OCI-LY1 (cell line): Measurements from ENCODE around the gene COQ5.
"Not testable (repeated sequence)": the region's sequence is repeated elsewhere in the genome, so short reads cannot be mapped to it uniquely, and the experiment has no call there.

Experiments
- H2AFZ ChIP-seq: fragments of 200-600 bp; sonication (generic), shearing (Covaris generic); 2 replicates; pipeline ENCODE4 v1.6.0; 2014; ENCODE audit warnings: antibody characterized with exemption, mild to moderate bottlenecking, low read length
- H3F3A ChIP-seq: fragments of 200-600 bp; sonication (generic), shearing (Covaris generic); 2 replicates; pipeline ENCODE4 v1.6.0; 2014; ENCODE audit warnings: mild to moderate bottlenecking, antibody characterized with exemption, low read length, moderate library complexity; ENCODE audit not compliant: insufficient read depth
- H3K27ac ChIP-seq: fragments of 200-600 bp; sonication (generic); 2 replicates; pipeline ENCODE4 v1.5.1; 2014; ENCODE audit warnings: low read length, mixed run types, mild to moderate bottlenecking, low read depth; ENCODE audit not compliant: poor library complexity, severe bottlenecking
- H3K27me3 ChIP-seq: fragments of 200-600 bp; sonication (generic); 2 replicates; pipeline ENCODE4 v1.6.0; 2014; ENCODE audit warnings: antibody characterized with exemption, mild to moderate bottlenecking, low read length, moderate library complexity; ENCODE audit not compliant: insufficient read depth
- H3K36me3 ChIP-seq: fragments of 200-600 bp; sonication (generic); 2 replicates; pipeline ENCODE4 v1.6.1; 2014; ENCODE audit warnings: mild to moderate bottlenecking, antibody characterized with exemption, low read length, moderate library complexity, mixed read lengths; ENCODE audit not compliant: insufficient read depth
- H3K4me1 ChIP-seq: fragments of 200-600 bp; sonication (generic); 2 replicates; pipeline ENCODE4 v1.5.1; 2014; ENCODE audit warnings: mild to moderate bottlenecking, low read length, moderate library complexity; ENCODE audit not compliant: insufficient read depth, severe bottlenecking
- H3K4me2 ChIP-seq: fragments of 200-600 bp; sonication (generic), shearing (Covaris generic); 2 replicates; pipeline ENCODE4 v1.6.1; 2014; ENCODE audit warnings: low read length
- H3K4me3 ChIP-seq: fragments of 200-600 bp; sonication (generic); 2 replicates; pipeline ENCODE4 v1.5.1; 2014; ENCODE audit warnings: low read length, low read depth, mild to moderate bottlenecking, mixed read lengths; ENCODE audit not compliant: poor library complexity, severe bottlenecking
- H3K79me2 ChIP-seq: fragments of 200-600 bp; shearing (Covaris generic); 2 replicates; pipeline ENCODE4 v1.6.1; 2016; ENCODE audit warnings: mixed run types, low read length, mixed read lengths; ENCODE audit not compliant: insufficient read depth
- H3K9ac ChIP-seq: fragments of 200-600 bp; sonication (generic), shearing (Covaris generic); 2 replicates; pipeline ENCODE4 v1.6.1; 2014; ENCODE audit warnings: mild to moderate bottlenecking, low read length, mixed read lengths
- H3K9me2 ChIP-seq: fragments of 200-600 bp; sonication (generic), shearing (Covaris generic); 2 replicates; pipeline ENCODE4 v1.6.1; 2014; ENCODE audit warnings: low read depth, mild to moderate bottlenecking, low read length, mixed read lengths
- H3K9me3 ChIP-seq: fragments of 200-600 bp; shearing (Covaris generic); 2 replicates; pipeline ENCODE4 v1.6.1; 2014; ENCODE audit warnings: low read length, mixed read lengths
- H4K20me1 ChIP-seq: fragments of 200-600 bp; sonication (generic), shearing (Covaris generic); 2 replicates; pipeline ENCODE4 v1.6.0; 2016; ENCODE audit warnings: mild to moderate bottlenecking, low read length; ENCODE audit not compliant: insufficient read depth
- EZH2 ChIP-seq: fragments of 200-600 bp; sonication (generic), shearing (Covaris generic); IDR thresholded peaks from 2 replicates; pipeline ENCODE4 v1.8.0; 2017; ENCODE audit warnings: borderline replicate concordance, mixed run types, mild to moderate bottlenecking, antibody characterized with exemption, low read length, moderate library complexity, mixed read lengths
- TF ChIP-seq, protein P1 (sequence below): fragments of 200-600 bp; sonication (generic), shearing (Covaris generic); IDR thresholded peaks from 2 replicates; pipeline ENCODE4 v1.5.1; 2017; ENCODE audit warnings: mild to moderate bottlenecking, antibody characterized with exemption, low read length, moderate library complexity, mixed read lengths

Gene COQ5

DNA sequence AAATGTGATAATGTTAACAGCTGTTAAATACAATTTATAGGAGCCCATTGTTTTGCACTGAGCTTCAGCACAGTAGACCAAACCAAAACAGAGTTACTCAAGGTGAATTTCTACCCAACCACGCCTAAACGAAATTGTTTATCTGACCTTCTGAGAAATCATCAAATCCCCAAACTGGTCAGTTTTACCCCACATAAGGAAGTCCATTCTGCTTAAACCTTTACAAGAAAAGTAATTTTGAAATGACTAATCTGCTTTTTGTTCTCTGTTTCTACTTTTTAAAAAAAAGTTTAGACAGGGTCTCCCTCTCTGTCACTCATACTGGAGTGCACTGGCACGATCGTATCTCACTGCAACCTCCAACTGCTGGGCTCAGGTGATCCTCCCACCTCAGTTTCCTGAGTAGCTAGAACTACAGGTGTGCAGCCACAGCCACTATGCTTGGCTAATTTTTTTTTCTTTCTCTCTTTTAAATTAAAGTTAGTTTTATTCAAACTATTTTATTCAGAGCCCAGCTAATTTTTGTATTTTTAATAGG lies 3.8 kb upstream of the COQ5 start:
- no peaks in the 10 kb centered on the region for H3K9me3 ChIP-seq
- no peak overlapping the region for H3K4me3 ChIP-seq
- peaks cover 8% of the 10 kb centered on the region; the same call in 1 of the 2 replicates for H3K36me3 ChIP-seq
- 0 out of 2 replicates have a peak, but pooled peaks cover 10% of the 10 kb centered on the region for H3F3A ChIP-seq
- H3K79me2 ChIP-seq = peaks cover 29% of the 10 kb centered on the region
- no peaks in the 10 kb centered on the region for H3K9me2 ChIP-seq
- no peak overlapping the region for H3K9ac ChIP-seq
- H3K4me1 ChIP-seq = peaks cover 51% of the 10 kb centered on the region
- no peak overlapping the region for H2AFZ ChIP-seq
- H3K27me3 ChIP-seq = no peaks in the 10 kb centered on the region
- peak overlapping the region; percentile 78 for H3K27ac ChIP-seq
- no peak overlapping the region for H3K4me2 ChIP-seq
- H4K20me1 ChIP-seq = no peaks in the 10 kb centered on the region
- no peak for TF ChIP-seq EZH2
- TF ChIP-seq, protein P1, sequence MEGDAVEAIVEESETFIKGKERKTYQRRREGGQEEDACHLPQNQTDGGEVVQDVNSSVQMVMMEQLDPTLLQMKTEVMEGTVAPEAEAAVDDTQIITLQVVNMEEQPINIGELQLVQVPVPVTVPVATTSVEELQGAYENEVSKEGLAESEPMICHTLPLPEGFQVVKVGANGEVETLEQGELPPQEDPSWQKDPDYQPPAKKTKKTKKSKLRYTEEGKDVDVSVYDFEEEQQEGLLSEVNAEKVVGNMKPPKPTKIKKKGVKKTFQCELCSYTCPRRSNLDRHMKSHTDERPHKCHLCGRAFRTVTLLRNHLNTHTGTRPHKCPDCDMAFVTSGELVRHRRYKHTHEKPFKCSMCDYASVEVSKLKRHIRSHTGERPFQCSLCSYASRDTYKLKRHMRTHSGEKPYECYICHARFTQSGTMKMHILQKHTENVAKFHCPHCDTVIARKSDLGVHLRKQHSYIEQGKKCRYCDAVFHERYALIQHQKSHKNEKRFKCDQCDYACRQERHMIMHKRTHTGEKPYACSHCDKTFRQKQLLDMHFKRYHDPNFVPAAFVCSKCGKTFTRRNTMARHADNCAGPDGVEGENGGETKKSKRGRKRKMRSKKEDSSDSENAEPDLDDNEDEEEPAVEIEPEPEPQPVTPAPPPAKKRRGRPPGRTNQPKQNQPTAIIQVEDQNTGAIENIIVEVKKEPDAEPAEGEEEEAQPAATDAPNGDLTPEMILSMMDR = no peak

DNA sequence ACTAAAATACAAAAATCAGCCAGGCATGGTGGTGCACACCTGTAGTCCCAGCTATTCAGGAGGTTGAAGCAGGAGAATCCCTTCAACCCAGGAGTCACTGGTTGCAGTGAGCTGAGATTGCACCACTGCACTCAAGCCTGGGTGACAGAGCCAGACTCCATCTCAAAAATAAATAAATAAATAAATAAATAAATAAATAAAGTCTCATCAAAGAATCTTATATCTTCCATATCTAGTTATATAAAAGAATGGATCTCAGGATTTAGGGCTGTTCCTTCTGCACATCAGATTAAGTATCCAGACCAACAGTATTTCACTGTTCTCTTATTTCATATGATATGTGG lies 1.4 kb upstream of the COQ5 start:
- H3K79me2 ChIP-seq, H3K27ac ChIP-seq, H2AFZ ChIP-seq, H3K9ac ChIP-seq, H3K9me3 ChIP-seq, H3K9me2 ChIP-seq, H3K27me3 ChIP-seq, H3K4me3 ChIP-seq, H4K20me1 ChIP-seq, H3K36me3 ChIP-seq: not testable (repeated sequence)
- Histone ChIP-seq H3K4me2 (peak overlapping the region; percentile 100; the same call in 1 of the 2 replicates), H3K4me1 (peaks cover 29% of the 10 kb centered on the region), H3F3A (0 out of 2 replicates have a peak, but pooled peaks cover 10% of the 10 kb centered on the region)

- Histone ChIP-seq H3F3A (0 out of 2 replicates have a peak, but pooled peaks cover 10% of the 10 kb centered on the region), H3K9me2 (no peaks in the 10 kb centered on the region), H3K9me3 (no peaks in the 10 kb centered on the region), H3K4me2 (peak overlapping the region; percentile 100), H3K36me3 (no peaks in the 10 kb centered on the region), H3K79me2 (no peaks in the 10 kb centered on the region), H3K9ac (peak overlapping the region; percentile 88), H4K20me1 (no peaks in the 10 kb centered on the region), H3K4me3 (peak overlapping the region; percentile 93), H3K27ac (peak overlapping the region; percentile 81), H3K27me3 (no peaks in the 10 kb centered on the region), H3K4me1 (peaks cover 29% of the 10 kb centered on the region), H2AFZ (peak overlapping the region; percentile 99)
- TF ChIP-seq, protein P1 = no peak
- TF ChIP-seq EZH2 = no peak
Measured at GRCh38 chr12:120529641-120530417, 871 bp upstream of the COQ5 start.

- Histone ChIP-seq H2AFZ (no peak overlapping the region), H3K79me2 (no peaks in the 10 kb centered on the region), H3K9me2 (no peaks in the 10 kb centered on the region), H3K9ac (no peak overlapping the region), H3K36me3 (peaks cover 6% of the 10 kb centered on the region; the same call in 1 of the 2 replicates), H3F3A (no peaks in the 10 kb centered on the region), H3K4me1 (no peaks in the 10 kb centered on the region), H3K4me3 (no peak overlapping the region), H3K27ac (no peak overlapping the region), H3K4me2 (no peak overlapping the region), H3K27me3 (no peaks in the 10 kb centered on the region), H3K9me3 (no peaks in the 10 kb centered on the region), H4K20me1 (no peaks in the 10 kb centered on the region)
- no peak for TF ChIP-seq EZH2
- TF ChIP-seq, protein P1 = no peak
Measured at GRCh38 chr12:120522568-120522967, 6.4 kb downstream of the COQ5 start.

DNA sequence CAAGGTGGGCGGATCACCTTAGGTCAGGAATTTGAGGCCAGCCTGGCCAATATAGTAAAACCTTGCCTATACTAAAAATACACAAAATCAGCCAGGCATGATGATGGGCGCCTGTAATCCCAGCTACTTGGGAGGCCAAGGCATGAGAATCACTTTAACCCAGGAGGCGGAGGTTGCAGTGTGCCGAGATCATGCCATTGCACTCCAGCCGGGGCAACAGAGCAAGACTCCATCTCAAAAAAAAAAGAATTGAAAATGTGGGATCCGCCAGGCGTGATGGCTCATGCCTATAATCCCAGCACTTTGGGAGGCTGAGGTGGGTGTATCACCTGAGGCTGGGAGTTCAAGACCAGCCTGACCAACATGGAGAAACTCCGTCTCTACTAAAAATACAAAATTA lies 9.6 kb downstream of the COQ5 start:
- not testable (repeated sequence) for H3K4me3 ChIP-seq, H3K9me3 ChIP-seq, H3K27me3 ChIP-seq, H3K27ac ChIP-seq, H3K9me2 ChIP-seq, H3K4me2 ChIP-seq, H3K79me2 ChIP-seq, H4K20me1 ChIP-seq, H3K9ac ChIP-seq, H3K4me1 ChIP-seq, H3F3A ChIP-seq, H2AFZ ChIP-seq
- peaks cover 22% of the 10 kb centered on the region; the same call in 1 of the 2 replicates for H3K36me3 ChIP-seq
